GM18517 (cell line): ENCODE results near the gene NUTM1.
"Not testable (repeated sequence)": the region's sequence is repeated elsewhere in the genome, so short reads cannot be mapped to it uniquely, and the experiment has no call there.

Source experiments
- ATAC-seq: cut with Tn5 transposase; IDR thresholded peaks from one replicate; pipeline ENCODE4 v1.9.1; 2021; ENCODE audit warnings: mild to moderate bottlenecking, moderate library complexity; ENCODE audit not compliant: unreplicated experiment

Gene NUTM1

GRCh38 chr15:34364041-34364440 lies 20.9 kb downstream of the NUTM1 start:
- ATAC-seq = no peak

- ATAC-seq = no peak
These were observed 22.1 kb downstream of the NUTM1 start for GRCh38 chr15:34365091-34365825.

GRCh38 chr15:34365836-34366235 lies 22.7 kb downstream of the NUTM1 start:
- no peak for ATAC-seq

- ATAC-seq = no peak
These were observed 23.4 kb downstream of the NUTM1 start for GRCh38 chr15:34366271-34367065.

GRCh38 chr15:34367101-34368081 lies 24.3 kb downstream of the NUTM1 start, which contains the start of gene LPCAT4:
TSS of gene LPCAT4 (minus strand) at chr15:34367196. CDS start at chr15:34367100, 96 bp downstream.
- ATAC-seq = peak; percentile 78

GRCh38 chr15:34370129-34370528 lies 27.0 kb downstream of the NUTM1 start:
- ATAC-seq = no peak

GRCh38 chr15:34370643-34371042 lies 27.5 kb downstream of the NUTM1 start:
- ATAC-seq = no peak

GRCh38 chr15:34373951-34374350 lies 30.8 kb downstream of the NUTM1 start:
- ATAC-seq = no peak

- ATAC-seq = no peak
These were observed 31.7 kb downstream of the NUTM1 start for GRCh38 chr15:34374816-34375215.

- not testable (repeated sequence) for ATAC-seq
These were observed 32.4 kb downstream of the NUTM1 start for GRCh38 chr15:34375541-34375940.

GRCh38 chr15:34376856-34377255 lies 33.7 kb downstream of the NUTM1 start:
- no peak for ATAC-seq

- not testable (repeated sequence) for ATAC-seq
These were observed 37.4 kb downstream of the NUTM1 start for GRCh38 chr15:34380491-34380890.

GRCh38 chr15:34381829-34382521 lies 38.9 kb downstream of the NUTM1 start:
- ATAC-seq = not testable (repeated sequence)

GRCh38 chr15:34389594-34390086 lies 46.5 kb downstream of the NUTM1 start:
- ATAC-seq = not testable (repeated sequence)

GRCh38 chr15:34392981-34393380 lies 49.9 kb downstream of the NUTM1 start:
- ATAC-seq = not testable (repeated sequence)

- ATAC-seq = not testable (repeated sequence)
These were observed 54.6 kb downstream of the NUTM1 start for GRCh38 chr15:34397637-34398259.

- peak; percentile 56 for ATAC-seq
These were observed 60.1 kb downstream of the NUTM1 start for GRCh38 chr15:34403160-34403598.

GRCh38 chr15:34403899-34404298 lies 60.8 kb downstream of the NUTM1 start:
- ATAC-seq = not testable (repeated sequence)
